ENCODE measurements around the gene ICA1L. TPM values are rescaled to one million over a fixed set of nuclear protein-coding genes. Genes with fewer than 3 reads are reported as not detected.

The ICA1L gene
- total RNA-seq, 3 donors from 2014 or later = 9.5 to 14.5 (median 14.4) TPM

GRCh38 chr2:202883987-202884675 lies 12.6 kb upstream of the ICA1L start:
- no peak overlapping the region for H3K4me3 ChIP-seq
- H3K4me1 ChIP-seq = no peaks in the 10 kb centered on the region
- intact Hi-C loops (cut with DNase I; ENCODE audit: low total_unique reads) = no loop called here
- no peaks in the 10 kb centered on the region for H3K27me3 ChIP-seq
- TF ChIP-seq POLR2A (IDR thresholded peaks at IDR 0.05) = no peak
- TF ChIP-seq, protein P1, sequence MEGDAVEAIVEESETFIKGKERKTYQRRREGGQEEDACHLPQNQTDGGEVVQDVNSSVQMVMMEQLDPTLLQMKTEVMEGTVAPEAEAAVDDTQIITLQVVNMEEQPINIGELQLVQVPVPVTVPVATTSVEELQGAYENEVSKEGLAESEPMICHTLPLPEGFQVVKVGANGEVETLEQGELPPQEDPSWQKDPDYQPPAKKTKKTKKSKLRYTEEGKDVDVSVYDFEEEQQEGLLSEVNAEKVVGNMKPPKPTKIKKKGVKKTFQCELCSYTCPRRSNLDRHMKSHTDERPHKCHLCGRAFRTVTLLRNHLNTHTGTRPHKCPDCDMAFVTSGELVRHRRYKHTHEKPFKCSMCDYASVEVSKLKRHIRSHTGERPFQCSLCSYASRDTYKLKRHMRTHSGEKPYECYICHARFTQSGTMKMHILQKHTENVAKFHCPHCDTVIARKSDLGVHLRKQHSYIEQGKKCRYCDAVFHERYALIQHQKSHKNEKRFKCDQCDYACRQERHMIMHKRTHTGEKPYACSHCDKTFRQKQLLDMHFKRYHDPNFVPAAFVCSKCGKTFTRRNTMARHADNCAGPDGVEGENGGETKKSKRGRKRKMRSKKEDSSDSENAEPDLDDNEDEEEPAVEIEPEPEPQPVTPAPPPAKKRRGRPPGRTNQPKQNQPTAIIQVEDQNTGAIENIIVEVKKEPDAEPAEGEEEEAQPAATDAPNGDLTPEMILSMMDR (IDR thresholded peaks at IDR 0.05) = no peak
- TF ChIP-seq POLR2AphosphoS5 (IDR thresholded peaks at IDR 0.05) = no peak
- no peaks in the 10 kb centered on the region for H3K36me3 ChIP-seq
- no peaks in the 10 kb centered on the region for H3K9me3 ChIP-seq
- DNase-seq (ENCODE audit: low spot score in 2 of 2) = no peak
- no peak overlapping the region for H3K27ac ChIP-seq

DNA sequence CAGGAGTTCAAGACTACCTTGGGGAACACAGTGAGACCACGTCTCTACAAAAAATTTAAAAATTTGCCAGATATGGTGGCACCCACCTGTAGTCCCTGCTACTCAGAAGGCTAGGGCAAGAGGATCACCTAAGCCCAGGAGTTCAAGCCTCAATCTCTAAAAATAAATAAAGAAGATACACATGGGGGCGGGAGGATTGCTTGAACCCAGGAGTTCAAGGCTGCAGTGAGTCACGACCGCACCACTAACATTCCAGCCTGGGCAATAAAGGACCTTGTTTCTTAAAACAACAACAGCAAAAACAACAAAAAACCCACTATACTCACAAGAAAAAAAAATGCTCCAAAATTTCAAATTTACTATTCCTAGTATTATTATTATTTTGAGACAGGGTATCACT lies 10.0 kb upstream of the ICA1L start:
- no peaks in the 10 kb centered on the region for H3K27me3 ChIP-seq
- intact Hi-C loops (cut with DNase I; ENCODE audit: low total_unique reads) = no loop called here
- no peak for DNase-seq (ENCODE audit: low spot score in 2 of 2)
- no peaks in the 10 kb centered on the region for H3K9me3 ChIP-seq
- H3K27ac ChIP-seq = no peak overlapping the region
- H3K36me3 ChIP-seq = no peaks in the 10 kb centered on the region
- TF ChIP-seq POLR2AphosphoS5 (IDR thresholded peaks at IDR 0.05) = no peak
- no peak for TF ChIP-seq POLR2A (IDR thresholded peaks at IDR 0.05)
- TF ChIP-seq, protein P1 (IDR thresholded peaks at IDR 0.05) = no peak
- no peaks in the 10 kb centered on the region for H3K4me1 ChIP-seq
- H3K4me3 ChIP-seq = no peak overlapping the region

- Histone ChIP-seq H3K36me3 (no peaks in the 10 kb centered on the region), H3K4me3 (no peak overlapping the region), H3K27me3 (no peaks in the 10 kb centered on the region), H3K27ac (no peak overlapping the region), H3K4me1 (no peaks in the 10 kb centered on the region), H3K9me3 (no peaks in the 10 kb centered on the region)
- no peak for TF ChIP-seq POLR2AphosphoS5 (IDR thresholded peaks at IDR 0.05)
- TF ChIP-seq, protein P1 (IDR thresholded peaks at IDR 0.05) = no peak
- intact Hi-C loops (cut with DNase I; ENCODE audit: low total_unique reads) = no loop called here
- no peak for DNase-seq (ENCODE audit: low spot score in 2 of 2)
These were observed 6.1 kb upstream of the ICA1L start for GRCh38 chr2:202877699-202878098.

DNA sequence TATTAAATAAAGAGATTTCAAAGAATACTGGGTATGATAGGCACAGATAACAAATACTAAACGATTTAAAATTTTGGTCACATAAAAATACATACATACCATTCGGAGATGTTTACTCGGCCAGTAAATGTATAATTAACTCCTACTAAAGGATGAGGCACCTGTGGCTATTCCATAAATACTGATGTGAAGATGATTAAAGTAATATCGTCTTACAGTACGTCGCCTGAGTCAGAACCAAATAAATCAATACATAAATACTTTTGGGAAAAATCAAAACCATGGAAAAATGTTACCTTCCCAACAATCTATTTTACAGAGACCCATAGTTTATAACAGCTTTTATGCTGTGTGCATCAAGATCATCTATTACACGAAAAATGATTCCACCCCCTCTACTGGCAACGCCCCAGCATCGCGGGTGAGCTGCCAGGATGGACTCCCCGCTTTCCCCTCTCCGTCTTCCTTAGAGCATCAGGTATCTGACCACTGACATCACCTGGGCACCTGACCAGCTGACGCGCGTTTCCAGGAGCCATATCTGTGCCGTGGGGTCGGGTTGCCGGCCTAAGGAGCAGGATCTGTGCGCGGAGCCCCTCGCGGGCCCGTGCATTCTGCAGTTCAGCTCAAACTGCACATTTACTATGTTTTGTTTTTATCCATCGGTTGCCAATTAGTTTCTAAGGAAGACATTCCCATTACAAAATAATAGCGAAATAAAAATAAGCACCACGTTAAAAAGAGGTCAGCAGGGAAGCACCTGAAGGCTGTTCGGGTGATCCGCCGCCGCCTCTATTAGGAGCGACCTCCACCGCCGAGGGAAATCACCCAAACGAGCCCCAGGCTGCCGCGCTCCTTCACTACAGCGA lies 901 bp downstream of the ICA1L start:
- Histone ChIP-seq H3K9me3 (no peaks in the 10 kb centered on the region), H3K4me3 (peak overlapping the region; percentile 58 to 81 (median 77)), H3K4me1 (no peaks in the 10 kb centered on the region), H3K27me3 (no peaks in the 10 kb centered on the region), H3K27ac (peak overlapping the region; percentile 59 to 81), H3K36me3 (no peaks in the 10 kb centered on the region)
- TF ChIP-seq POLR2AphosphoS5 (IDR thresholded peaks at IDR 0.05) = peak in 1 of 3 donors; percentile 17
- TF ChIP-seq POLR2A (IDR thresholded peaks at IDR 0.05) = no peak
- TF ChIP-seq, protein P1 (IDR thresholded peaks at IDR 0.05) = peak in 1 of 3 donors; percentile 7
- DNase-seq (ENCODE audit: low spot score in 2 of 2) = peak; percentile 50 to 59
- intact Hi-C loops (cut with DNase I; ENCODE audit: low total_unique reads) = no loop called here

GRCh38 chr2:202861987-202862386 lies 9.6 kb downstream of the ICA1L start:
- TF ChIP-seq POLR2AphosphoS5 (IDR thresholded peaks at IDR 0.05) (no peak), POLR2A (IDR thresholded peaks at IDR 0.05) (no peak)
- TF ChIP-seq, protein P1 (IDR thresholded peaks at IDR 0.05) = no peak
- H3K9me3 ChIP-seq = no peaks in the 10 kb centered on the region
- intact Hi-C loops (cut with DNase I; ENCODE audit: low total_unique reads) = no loop called here

More at GRCh38 chr2:202861987-202862386, 9.6 kb downstream of the ICA1L start:
- no peaks in the 10 kb centered on the region for H3K36me3 ChIP-seq
- no peak overlapping the region for H3K27ac ChIP-seq
- H3K4me1 ChIP-seq = no peaks in the 10 kb centered on the region
- H3K4me3 ChIP-seq = no peak overlapping the region
- DNase-seq (ENCODE audit: low spot score in 2 of 2) = no peak
- H3K27me3 ChIP-seq = no peaks in the 10 kb centered on the region
